ENCODE measurements around the gene KLF5.
A peak's percentile ranks its signal among the peaks of the same experiment; 100 is the strongest.

Gene KLF5

GRCh38 chr13:73111331-73111730 lies 52.5 kb downstream of the KLF5 start:
- no peak overlapping the region for H3K4me3 ChIP-seq (replicated peaks in 1 of 2; ENCODE audit: low read depth in 2 of 2, low read length in 2 of 2)
- TF ChIP-seq CTCF (IDR thresholded peaks at IDR 0.05; ENCODE audit: low read depth, low read length): no peak
- DNase-seq (ENCODE audit: low read depth in 2 of 2): peak in 1 of 2 donors; percentile 3

DNA sequence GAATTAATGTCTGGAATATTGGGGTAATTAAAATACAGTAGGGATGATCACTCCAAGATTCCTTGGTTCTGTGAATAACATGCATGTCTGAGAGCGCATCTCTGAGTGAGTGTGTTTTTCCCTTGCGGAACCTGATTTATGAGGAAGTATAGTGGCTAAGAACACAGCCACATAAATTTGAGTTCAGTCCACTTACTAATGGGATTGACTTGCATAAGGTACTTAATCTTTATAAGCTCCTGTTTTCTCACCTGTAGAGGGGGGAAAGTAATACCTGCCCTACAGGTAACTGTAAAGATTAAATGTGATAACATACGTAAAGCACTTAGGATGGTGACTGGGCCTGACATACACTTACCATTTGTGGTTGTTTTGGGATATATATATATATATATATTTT lies 60.8 kb downstream of the KLF5 start:
- no peak for DNase-seq (ENCODE audit: low read depth in 2 of 2)
- H3K4me3 ChIP-seq (replicated peaks in 1 of 2; ENCODE audit: low read depth in 2 of 2, low read length in 2 of 2): no peak overlapping the region
- TF ChIP-seq CTCF (IDR thresholded peaks at IDR 0.05; ENCODE audit: low read depth, low read length): no peak

Measured in cardiac fibroblast (primary cell).